NT2/D1 (cell line): Measurements from ENCODE around the gene SELENOO.

Experiments
- YY1 ChIP-seq: IDR thresholded peaks from 2 replicates; pipeline ENCODE4 v1.6.1; 2011; ENCODE audit not compliant: insufficient read length, insufficient read depth
- ZNF274 ChIP-seq: IDR thresholded peaks from 2 replicates; pipeline ENCODE4 v1.6.1; 2011; ENCODE audit warnings: mild to moderate bottlenecking, low read depth, low read length

DNA sequence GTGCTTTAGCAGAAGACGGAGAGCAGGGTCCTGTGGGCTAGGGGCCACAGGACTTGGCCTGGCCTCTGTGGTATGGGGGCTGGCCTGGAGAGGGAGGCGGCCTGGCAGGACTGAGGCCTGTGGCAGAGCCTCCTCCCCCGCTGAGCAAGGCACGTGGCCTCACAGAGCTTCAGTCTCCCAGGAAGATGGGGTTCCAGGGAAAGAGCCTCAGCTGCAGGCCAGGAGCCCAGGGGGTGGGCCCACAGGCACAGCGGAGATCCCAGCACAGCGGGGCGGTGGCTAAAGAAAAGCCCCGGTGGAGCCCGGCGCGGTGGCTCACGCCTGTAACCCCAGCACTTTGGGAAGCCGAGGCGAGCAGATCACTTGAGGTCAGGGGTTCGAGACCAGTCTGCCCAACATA lies 58.5 kb downstream of the SELENOO start:
- no peak for TF ChIP-seq ZNF274
- TF ChIP-seq YY1, result no peak
